NCI-H1694 treated with DMSO at 0.1 percent for 48 hours (cell line): ENCODE results near the gene OLFML2B.

Experiments
- DNase-seq: peaks from one replicate; lab custom pipeline; 2025; lab: John Stamatoyannopoulos, UW

The OLFML2B gene

DNA sequence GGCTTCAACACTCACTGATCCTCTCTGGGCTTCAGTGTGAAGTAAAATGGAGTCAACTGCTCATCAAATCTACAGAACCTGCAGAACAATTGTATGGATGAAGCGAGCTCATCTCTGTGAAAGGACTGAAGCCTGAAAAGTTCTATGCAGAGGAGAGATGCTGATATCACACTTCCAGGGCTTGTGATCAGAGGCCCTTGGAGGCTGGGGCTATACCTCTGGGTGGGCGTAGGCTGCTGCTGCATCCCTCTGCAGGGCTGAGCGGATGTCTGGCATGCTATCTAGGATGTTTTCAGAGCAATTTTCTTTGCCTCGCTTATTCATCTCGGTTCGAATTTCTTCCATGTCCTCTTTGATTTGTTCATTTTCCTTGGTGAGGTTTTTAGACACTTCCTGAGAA is 17.6 kb downstream of the OLFML2B start:
- DNase-seq: no peak

DNA sequence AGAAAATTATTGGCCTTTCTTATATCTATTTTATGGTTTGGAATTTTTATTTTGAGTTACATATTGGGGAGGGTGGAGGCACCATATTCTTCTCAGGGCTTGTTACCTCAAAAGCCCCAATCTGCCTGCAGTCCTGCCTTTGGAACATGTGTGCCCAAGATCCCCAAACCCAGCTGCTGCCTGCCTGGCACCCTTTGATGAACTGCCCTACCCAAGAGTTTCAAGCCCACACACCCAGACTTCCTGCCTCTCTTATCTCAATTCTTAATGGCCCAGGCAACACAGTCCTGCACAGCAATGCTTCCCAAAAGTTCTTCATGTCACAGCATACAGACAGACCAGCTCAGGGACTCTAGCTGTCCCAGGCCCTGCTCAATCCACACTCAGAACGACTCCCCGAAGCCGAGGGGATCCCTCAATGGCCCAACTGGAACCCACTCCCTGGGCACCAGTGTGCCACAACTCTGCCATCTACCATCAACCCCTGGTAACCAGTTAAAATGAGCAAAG is 19.2 kb downstream of the OLFML2B start:
- DNase-seq: no peak

DNA sequence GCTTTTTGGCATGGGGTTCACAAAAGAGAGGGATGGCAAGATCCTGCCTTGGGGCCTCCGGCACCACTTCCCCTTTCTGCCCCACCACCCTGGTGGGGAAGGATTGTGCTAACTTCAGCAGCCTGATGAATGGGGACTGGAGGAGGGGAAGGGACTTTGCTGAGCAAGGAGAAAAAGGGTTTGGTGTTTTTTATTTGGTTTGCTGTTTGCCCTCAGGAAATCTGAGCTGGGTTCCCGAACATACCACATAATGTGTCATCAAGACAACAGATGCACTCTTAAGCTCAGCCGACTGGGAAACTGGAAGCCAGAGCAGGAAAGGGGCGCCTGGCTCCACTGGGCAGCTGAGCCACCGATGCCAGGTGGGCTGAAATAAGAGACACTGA is 19.8 kb downstream of the OLFML2B start:
- DNase-seq: no peak

DNA sequence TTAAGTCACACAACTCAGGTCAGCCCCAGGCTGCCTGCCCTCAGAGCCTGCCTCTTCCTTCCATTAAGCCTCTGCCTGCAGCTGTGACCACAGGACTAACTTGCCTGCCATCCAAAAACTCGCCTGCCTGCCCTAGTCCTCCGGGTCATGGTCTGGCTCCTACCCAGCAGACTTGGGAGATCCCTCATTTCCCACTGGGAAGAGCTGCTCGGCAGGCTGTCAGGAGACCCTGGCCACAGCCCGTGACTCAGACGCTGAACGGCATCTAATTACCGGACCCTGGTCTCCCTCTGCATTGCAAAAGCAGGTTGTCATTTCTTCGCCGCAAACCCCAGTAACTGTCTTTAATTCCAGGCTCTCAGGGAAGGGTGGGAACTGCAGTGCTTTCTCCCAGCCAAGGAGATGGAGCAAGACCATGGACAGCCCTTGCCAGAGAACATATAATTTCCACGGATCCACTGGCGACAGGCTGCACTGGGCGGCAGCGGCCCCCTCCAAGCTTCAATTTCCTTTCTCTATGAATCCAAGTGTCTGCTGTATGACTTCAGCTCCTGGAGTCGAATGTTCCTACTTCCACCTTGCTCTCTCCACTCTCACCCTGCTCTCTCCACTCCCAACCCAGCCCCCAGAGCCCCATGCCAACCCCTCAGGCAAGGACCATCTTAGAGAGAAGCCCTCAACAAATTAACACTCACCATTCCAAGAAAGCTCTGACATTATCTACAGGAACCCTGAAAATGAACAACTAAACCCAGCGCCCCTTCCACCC is 20.4 kb downstream of the OLFML2B start:
- no peak for DNase-seq

DNA sequence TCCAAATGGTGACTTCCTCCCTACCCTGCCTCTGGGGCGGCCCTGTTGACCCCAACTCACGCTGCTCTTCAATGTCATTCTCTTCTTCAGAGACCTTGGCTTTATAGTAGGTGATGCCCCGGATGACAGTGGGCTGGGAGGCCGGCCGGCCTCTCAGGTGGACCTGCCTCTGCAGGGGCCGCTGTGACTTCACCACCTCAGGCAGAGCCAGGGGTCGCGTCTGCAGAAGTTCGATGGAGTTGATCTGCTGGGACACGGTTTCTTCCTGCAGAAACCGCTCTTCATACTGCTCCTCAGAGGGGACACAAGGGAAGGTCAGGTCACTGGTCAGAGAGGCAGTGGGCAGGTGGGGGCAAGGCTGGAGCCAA is 23.6 kb downstream of the OLFML2B start:
- DNase-seq: no peak

DNA sequence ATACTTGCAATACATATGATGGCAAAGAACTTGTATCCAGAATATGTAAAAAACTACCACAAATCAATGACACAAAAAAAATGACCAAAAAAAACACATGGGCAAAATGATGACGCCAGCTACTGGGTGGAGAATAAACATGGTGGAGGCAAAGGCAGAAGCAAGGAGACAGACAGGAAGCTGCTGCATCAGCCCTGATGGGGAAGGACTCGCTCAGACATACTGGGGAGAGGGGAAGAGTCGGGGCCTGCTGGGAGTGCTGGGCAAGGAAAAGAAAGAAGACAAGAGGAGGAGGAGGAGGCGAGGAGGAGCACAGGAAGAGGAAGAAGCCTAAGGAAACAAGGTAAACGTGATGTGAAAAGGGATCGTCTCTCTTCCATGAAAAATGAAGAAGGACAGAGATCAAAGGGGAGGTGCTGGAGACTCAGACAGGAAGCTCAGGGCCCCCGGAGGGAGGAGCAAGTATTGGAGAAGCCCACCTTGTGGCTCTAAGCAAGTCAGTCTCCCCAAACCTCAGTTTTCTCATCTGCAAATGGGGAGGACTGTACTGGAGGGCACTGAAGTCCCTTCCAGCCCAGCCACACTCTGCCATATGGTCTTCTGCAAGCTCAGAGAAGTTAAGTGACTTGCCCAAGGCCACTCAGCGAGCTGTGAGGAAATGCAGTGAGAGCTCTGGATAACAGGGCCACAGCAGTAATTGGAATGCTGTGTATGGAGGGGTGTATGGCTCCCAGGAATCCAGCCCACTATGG is 24.2 kb downstream of the OLFML2B start:
- DNase-seq: no peak

DNA sequence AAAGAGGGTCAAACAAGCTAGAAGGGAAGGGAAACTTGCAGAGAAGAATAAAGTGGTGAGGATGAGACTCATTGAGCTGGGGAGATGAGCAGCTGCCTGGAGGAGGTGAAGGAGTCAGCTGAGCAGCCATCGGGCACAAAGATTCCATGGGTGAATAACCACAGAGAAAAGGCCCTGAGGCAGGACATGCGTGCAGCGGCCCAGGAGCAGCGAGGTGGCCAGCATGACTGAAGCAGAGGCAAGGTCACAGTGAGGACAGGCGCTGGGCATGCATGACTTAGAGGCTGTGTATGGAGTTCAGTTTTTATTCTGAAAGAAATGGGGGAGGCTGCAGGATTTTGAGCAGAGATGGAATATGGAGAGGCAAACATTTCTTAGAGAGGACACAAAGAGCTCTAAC is 24.9 kb downstream of the OLFML2B start:
- no peak for DNase-seq

DNA sequence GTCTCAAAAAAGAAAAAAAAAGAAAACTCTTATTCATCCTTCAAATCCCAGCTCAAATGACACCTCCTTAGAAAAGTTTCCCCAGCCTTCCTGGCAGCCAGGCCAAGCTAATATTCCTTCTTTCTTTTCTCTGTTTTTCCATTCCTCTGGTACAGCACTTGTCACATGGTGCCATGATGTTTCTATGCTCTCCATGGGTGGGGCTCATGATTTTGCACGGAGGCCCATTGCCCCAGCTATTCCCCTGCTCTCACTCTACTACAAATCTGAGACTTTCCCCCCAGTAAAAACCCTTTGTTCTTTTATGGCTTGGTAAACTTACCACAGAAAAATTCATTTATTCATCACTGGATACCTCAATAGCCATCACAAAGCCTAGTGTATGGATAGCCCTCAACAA is 26.5 kb downstream of the OLFML2B start:
- DNase-seq: no peak

DNA sequence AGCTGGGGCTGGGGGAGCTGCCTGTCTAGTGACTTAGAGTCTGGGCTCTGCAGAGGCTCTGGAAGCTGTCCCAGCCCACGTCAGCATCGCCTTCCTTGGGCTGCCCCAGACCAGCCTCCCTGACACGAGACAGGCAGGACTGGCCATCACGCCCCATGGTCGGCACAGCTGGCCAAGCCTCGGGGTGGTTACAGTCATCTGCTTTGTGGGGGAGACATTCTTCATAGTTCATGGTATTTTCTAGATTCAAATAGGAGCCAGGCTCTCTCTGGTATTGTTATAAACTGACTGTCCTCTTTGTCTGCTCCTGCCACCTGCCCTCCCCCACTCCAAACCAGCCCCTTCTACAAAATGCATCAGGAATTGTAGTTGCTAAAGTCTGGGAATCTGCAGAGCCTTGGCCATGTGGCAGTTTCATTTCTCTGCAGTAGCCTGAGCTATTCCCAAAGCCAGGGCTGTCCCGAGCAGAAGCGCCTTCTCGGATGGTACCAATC is 29.4 kb downstream of the OLFML2B start:
- no peak for DNase-seq

DNA sequence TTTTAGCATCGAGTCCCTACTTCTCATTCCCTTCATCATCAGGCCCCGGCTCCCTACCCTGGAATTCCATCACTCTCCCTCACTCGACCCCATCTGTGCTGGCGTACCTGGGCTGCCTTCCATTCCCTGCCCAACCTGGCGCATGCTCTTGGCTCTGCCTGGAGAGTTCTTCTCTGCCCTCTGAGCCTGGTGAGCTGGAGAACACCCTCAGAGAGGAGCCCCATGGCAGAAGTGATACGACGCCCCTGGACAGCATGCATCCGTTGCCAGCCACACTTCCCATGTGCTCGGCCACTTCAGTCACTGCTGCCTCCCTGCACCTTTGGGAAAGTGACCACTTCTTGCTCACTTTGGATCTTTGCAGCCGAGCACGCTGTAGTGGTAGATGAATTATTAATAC is 30.1 kb downstream of the OLFML2B start:
- DNase-seq: no peak

DNA sequence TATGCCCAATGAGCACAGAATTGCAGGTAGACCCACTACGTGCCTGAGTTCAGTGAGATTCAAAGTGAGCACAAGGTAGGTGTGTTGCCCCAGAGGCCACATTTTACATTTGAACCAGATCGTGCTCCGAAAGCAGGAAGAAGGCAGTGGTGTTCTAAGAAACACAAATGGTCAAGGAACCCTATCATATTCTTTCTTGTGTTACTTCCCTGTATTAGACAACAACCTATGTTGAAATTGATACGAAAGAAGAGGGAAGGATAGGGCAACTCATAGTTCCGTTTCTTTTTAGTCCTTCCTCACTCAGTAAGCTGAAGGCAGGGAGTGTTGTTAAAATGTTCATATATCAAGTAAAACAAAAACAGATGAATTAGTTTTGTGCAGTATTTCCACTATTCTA is 33.9 kb downstream of the OLFML2B start:
- DNase-seq: no peak

DNA sequence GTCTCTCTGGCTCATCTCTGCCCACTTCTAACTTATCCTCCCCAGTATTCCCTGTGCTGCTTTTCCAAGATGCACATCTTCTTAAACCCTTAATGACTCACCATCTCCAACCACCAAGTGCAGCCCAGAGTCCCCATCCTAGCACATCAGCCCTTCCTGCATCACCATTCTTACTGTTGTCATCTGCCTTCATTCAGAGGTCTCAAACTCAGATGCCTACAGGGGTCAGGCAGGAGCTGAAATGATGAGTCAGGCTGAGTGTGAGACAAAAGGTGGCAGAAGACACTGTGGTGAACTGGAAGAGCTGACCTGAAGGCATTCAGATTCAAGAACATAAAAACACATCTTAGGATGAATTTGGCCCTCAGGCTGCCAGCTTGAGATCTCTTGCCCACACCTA is 34.6 kb downstream of the OLFML2B start:
- no peak for DNase-seq

DNA sequence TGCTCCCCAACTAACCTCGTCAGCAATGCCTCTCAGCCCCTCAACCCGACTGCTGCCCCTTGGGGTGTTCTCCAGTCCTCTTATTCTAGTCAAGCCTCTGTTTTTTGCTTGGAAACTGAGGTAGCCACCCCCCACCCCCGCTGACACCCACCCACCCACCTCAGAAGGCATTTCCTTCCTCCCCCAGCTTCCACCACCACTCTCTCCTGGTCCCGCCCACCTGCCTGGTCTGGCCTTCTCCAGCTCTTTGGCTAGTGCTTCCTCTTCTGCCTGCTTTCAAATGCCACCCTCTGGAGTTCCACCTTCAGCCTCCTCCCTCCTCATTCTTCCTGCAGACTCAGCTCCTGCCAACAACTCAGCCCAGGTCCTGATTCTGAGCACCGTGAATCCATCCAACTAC is 35.3 kb downstream of the OLFML2B start:
- no peak for DNase-seq

DNA sequence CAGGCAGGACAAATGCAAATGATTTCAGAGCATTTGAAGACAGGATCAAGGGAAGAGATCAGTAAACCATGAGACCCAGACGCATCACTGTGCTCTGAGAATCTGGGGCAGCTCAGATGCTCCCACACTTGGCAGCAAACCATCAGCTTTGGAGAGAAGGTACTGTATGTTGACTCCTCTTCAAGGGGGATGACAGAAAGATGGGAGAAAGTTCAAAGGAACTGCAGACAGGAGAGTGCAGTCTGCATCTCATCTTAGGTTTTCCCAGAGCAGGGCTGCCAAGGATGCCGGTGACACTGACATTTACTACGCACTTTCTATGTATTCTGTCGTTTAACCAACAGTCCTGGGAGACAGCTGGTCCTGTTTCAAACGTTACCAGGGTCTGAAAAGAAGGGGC is 35.8 kb downstream of the OLFML2B start:
- no peak for DNase-seq

DNA sequence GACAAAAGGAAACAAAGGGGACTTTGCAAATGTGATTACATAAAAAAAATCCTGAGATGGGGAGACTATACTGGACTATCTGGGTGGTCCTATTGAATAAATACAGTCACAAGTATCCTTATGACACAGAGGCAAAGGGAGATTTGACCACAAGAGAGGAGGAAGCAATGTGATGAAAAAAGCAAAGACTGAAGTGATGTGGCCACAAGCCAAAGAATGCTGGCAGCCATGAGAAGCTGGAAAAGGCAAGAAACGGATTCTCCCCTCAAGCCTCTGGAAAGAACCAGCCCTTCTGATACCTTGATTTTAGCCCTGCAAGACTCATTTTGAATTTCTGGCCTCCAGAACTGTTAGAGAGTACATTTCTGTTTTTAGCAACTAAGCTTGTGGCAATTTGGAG is 36.4 kb downstream of the OLFML2B start:
- DNase-seq: no peak

DNA sequence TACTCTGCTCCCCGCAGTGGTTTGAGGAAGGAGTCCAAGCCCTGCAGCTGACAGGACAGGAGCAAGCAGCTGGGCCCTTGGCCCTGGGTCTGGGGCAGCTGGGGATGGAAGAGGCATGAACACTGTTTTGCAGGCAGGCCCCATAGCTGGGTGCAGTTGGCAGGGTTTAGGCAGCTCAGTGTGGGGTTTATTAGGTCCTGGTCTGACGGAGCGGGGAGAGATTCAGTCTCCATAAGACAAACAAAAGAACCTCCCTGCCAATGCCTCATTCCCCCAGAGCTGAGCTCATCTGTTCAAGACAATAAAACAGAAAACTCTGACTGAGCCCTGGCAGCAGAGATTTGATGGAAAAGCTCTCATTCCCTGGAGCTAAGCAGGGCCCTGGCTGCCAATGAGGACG is 37.3 kb downstream of the OLFML2B start:
- no peak for DNase-seq

DNA sequence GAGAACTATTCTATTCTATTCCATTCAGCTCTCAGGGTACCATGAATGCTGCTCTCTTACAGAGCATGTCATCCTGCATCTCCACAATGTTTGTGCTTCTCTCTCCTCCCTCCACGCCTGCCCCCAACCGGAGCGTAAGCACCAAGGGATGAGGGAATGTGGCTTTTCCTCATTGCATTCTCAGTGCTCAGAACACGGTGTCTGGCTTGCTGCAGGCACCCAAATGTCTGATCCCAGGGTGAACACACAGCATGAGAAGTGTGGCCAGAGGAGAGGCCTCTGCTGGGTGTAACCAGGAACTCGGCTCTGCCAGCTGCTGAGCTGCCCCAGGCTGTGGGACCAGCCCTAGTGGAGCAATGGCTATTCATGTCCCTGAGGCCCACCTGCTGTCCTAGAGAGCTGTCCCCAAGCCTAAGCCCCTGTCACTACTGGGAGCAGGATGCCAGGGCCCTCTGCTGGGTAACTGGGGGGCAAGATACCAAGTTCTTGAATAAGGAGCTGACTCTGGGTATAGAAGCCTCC is 38.3 kb downstream of the OLFML2B start:
- no peak for DNase-seq

DNA sequence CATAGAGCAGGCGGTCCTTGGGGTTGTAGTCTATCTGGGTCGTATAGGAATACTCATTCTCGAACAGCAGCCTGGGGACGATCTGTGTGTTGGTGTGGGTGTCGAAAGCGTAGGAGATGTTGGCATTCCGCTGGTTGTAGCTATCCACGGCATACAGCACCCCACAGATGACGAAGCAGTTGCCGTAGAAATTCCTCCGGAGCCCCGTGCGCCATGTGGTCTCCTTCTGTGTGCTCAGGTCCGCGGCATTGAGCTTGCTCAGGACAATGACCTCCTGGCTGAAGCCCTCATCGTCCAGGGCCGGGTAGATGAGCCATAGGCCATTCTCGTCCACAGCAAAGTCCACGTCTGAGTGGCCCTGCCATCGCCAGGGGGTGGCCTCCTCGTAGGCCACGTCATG is 39.9 kb downstream of the OLFML2B start:
- no peak for DNase-seq

DNA sequence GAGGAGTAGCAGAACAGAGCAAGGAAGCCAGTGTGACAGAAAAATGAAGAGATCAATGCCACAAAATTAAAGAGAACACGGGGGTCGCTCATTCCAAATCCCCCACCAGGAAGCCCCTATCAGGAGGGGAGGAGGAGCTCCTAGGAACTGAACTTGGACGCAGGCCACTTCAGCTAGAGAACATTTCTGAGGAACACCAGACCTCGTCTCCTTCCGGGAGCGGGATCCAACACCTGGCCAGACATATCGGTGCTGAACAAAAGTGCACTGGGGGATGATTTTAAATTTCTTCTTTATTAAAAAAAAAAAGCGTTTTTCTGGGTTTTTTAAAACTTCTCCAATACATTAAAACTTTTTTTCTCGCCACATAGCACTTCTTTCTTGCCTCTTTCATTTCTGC is 40.8 kb downstream of the OLFML2B start:
- no peak for DNase-seq

DNA sequence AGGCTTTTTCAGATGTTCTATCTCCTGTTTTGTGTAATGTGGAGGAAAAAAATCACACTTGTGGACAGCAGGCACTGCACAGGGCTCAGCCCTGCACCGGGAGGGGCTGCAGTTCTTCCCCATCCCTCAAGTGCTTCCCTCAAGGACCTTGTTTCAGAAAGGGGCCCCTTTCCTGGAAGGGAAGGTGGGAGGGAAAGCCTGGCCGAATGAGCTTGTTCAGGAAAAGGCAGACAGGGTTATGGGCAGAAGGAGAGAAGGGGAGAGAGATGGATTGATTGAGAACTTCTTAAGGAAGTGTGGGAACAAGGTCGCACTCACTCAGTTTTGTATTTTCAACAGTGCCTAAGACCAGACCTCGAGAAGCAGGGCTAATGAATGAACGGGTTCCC is 41.2 kb downstream of the OLFML2B start:
- no peak for DNase-seq

DNA sequence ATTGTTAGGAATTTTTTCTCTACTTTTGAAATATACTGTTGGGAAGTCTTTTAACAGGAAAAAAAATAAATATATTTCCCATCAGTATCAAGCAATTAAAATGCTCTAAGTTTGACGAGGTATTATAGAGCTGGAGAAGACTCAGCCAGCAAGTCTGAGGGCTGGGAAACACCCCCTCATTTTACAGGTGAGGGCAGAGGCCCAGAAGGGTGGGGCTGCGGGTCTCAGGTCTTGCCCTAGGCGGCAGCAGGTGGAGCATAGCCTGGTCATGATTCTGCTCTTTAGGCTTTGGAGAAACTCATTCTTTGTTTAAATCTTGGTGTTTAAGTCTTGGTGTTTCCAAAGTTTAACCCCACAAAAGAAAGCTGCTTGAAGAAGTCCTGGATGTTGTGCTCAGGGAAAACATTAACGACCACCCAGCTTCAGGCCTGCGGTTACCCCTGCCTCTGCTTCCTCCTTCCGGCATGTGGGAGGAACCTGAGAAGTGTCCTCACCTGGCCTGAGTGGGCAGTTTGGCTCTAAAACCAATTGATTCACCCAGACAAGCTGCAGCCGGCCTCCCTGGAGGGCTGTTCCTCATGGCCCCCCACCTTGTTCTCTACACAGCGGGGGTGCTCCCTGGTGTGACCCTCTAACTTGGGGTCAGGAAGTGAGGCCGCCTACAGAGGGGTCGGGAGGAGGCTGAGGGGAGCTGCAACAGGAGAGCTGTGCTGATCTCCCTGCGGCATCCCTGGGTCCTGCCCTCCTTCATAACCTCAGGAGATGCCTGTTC is 41.7 kb downstream of the OLFML2B start:
- DNase-seq: no peak

DNA sequence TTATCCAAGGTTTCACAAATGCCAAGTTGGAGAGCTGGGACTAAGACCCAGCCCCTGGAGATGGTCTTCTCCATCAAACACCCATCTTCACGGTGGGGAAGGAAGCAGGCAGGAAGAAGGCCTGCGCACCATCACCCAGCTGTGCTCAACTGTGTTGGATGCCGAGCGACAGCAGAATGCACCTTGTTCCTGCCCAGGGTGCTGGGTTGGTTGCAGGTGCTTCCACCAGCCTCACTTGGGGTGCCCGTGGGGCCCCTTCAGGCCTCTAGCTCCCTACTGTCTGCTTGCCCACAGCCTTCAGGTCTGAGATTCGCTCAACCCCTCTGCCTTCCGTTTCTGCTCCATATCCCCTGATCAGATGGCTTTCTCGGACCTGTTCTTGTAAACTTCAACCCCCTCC is 42.5 kb downstream of the OLFML2B start:
- no peak for DNase-seq
